Measurements from ENCODE around the gene JPH2. TPM values are rescaled to one million over a fixed set of nuclear protein-coding genes. Genes with fewer than 3 reads are reported as not detected.
"Not testable (repeated sequence)": the region's sequence is repeated elsewhere in the genome, so short reads cannot be mapped to it uniquely, and the experiment has no call there.

Gene JPH2
- total RNA-seq, 1 donor from 2014 or later, result 0.07 TPM

- DNase-seq (ENCODE audit: low read depth, low spot score), result no peak
- H3K4me1 Mint-ChIP-seq, result no peaks in the 10 kb centered on the region
- H3K36me3 Mint-ChIP-seq (ENCODE audit: low read depth), result peaks cover 6% of the 10 kb centered on the region
- no peaks in the 10 kb centered on the region for H3K27me3 Mint-ChIP-seq (ENCODE audit: low read depth)
- H3K9me3 Mint-ChIP-seq, result no peaks in the 10 kb centered on the region
- no peak overlapping the region for H3K27ac Mint-ChIP-seq (ENCODE audit: unreplicated experiment)
- H3K4me3 Mint-ChIP-seq, result no peak overlapping the region
- no peak for TF ChIP-seq CTCF (conservative IDR thresholded peaks at IDR 0.05)
Observed at GRCh38 chr20:44200371-44200770, 13.4 kb upstream of the JPH2 start.

GRCh38 chr20:44199877-44200276 is 12.9 kb upstream of the JPH2 start:
- Mint-ChIP-seq H3K4me1 (no peaks in the 10 kb centered on the region), H3K4me3 (no peak overlapping the region), H3K27ac (ENCODE audit: unreplicated experiment) (no peak overlapping the region), H3K9me3 (no peaks in the 10 kb centered on the region), H3K27me3 (ENCODE audit: low read depth) (no peaks in the 10 kb centered on the region), H3K36me3 (ENCODE audit: low read depth) (peaks cover 6% of the 10 kb centered on the region)
- no peak for TF ChIP-seq CTCF (conservative IDR thresholded peaks at IDR 0.05)
- no peak for DNase-seq (ENCODE audit: low read depth, low spot score)

- H3K9me3 Mint-ChIP-seq, result no peaks in the 10 kb centered on the region
- DNase-seq (ENCODE audit: low read depth, low spot score), result no peak
- peaks cover 6% of the 10 kb centered on the region for H3K36me3 Mint-ChIP-seq (ENCODE audit: low read depth)
- no peak overlapping the region for H3K27ac Mint-ChIP-seq (ENCODE audit: unreplicated experiment)
- TF ChIP-seq CTCF (conservative IDR thresholded peaks at IDR 0.05), result no peak
- H3K27me3 Mint-ChIP-seq (ENCODE audit: low read depth), result no peaks in the 10 kb centered on the region
- H3K4me3 Mint-ChIP-seq, result no peak overlapping the region
- no peaks in the 10 kb centered on the region for H3K4me1 Mint-ChIP-seq
Observed at GRCh38 chr20:44198872-44199271, 11.9 kb upstream of the JPH2 start.

GRCh38 chr20:44196271-44196670 is 9.3 kb upstream of the JPH2 start:
- H3K36me3 Mint-ChIP-seq (ENCODE audit: low read depth), result peaks cover 6% of the 10 kb centered on the region
- no peaks in the 10 kb centered on the region for H3K27me3 Mint-ChIP-seq (ENCODE audit: low read depth)
- no peaks in the 10 kb centered on the region for H3K9me3 Mint-ChIP-seq
- TF ChIP-seq CTCF (conservative IDR thresholded peaks at IDR 0.05), result peak; percentile 33
- H3K4me3 Mint-ChIP-seq, result no peak overlapping the region
- no peak overlapping the region for H3K27ac Mint-ChIP-seq (ENCODE audit: unreplicated experiment)
- no peak for DNase-seq (ENCODE audit: low read depth, low spot score)
- H3K4me1 Mint-ChIP-seq, result no peaks in the 10 kb centered on the region

GRCh38 chr20:44195605-44196004 is 8.6 kb upstream of the JPH2 start:
- Mint-ChIP-seq H3K4me3 (no peak overlapping the region), H3K27ac (ENCODE audit: unreplicated experiment) (no peak overlapping the region), H3K4me1 (no peaks in the 10 kb centered on the region), H3K27me3 (ENCODE audit: low read depth) (no peaks in the 10 kb centered on the region), H3K9me3 (no peaks in the 10 kb centered on the region), H3K36me3 (ENCODE audit: low read depth) (peaks cover 6% of the 10 kb centered on the region)
- TF ChIP-seq CTCF (conservative IDR thresholded peaks at IDR 0.05), result no peak
- DNase-seq (ENCODE audit: low read depth, low spot score), result no peak

- TF ChIP-seq CTCF (conservative IDR thresholded peaks at IDR 0.05), result no peak
- no peak for DNase-seq (ENCODE audit: low read depth, low spot score)
Observed at GRCh38 chr20:44193801-44194200, 6.8 kb upstream of the JPH2 start.

GRCh38 chr20:44191640-44192039 is 4.7 kb upstream of the JPH2 start:
- H3K27ac Mint-ChIP-seq (ENCODE audit: unreplicated experiment); H3K4me3 Mint-ChIP-seq; H3K9me3 Mint-ChIP-seq; DNase-seq (ENCODE audit: low read depth, low spot score); H3K36me3 Mint-ChIP-seq (ENCODE audit: low read depth): not testable (repeated sequence)
- peaks cover 13% of the 10 kb centered on the region for H3K27me3 Mint-ChIP-seq (ENCODE audit: low read depth)
- H3K4me1 Mint-ChIP-seq, result peaks cover 17% of the 10 kb centered on the region

More at GRCh38 chr20:44193801-44194200, 6.8 kb upstream of the JPH2 start:
- Mint-ChIP-seq H3K4me3 (no peak overlapping the region), H3K27ac (ENCODE audit: unreplicated experiment) (no peak overlapping the region), H3K9me3 (no peaks in the 10 kb centered on the region), H3K27me3 (ENCODE audit: low read depth) (peaks cover 3% of the 10 kb centered on the region), H3K4me1 (peaks cover 4% of the 10 kb centered on the region), H3K36me3 (ENCODE audit: low read depth) (no peaks in the 10 kb centered on the region)
